Sigmoid colon (tissue), 7 donors: ENCODE results near the gene TPRX2. TPM values are rescaled to one million over a fixed set of nuclear protein-coding genes. Genes with fewer than 3 reads are reported as not detected.

Source experiments
- polyA plus RNA-seq, 3 donors: library from polyadenylated mRNA; stranded (reverse); fragments of 200-250 nt; gene quantifications; one replicate each; pipeline ENCODE4 v1.2.3, GENCODE V29; 2013
- total RNA-seq, 4 donors: library from RNA; depleted of rRNA; stranded (reverse); fragments of >200 nt; gene quantifications; one replicate each; pipeline ENCODE4 v1.1.0, GENCODE V29; 2016
- donor health status: healthy with polysubstance abuse.
- donor health status: Bipolar disorder and iron deficiency.
- donor health status: healthy.

The TPRX2 gene
- total and polyA plus RNA-seq, 7 donors: not detected

Other genes starting within 250 kb of the TPRX2 start
- gene EHD2, start 145.8 kb upstream of the TPRX2 start, total RNA-seq: 100 to 1,000 TPM in 1 of 4 donors, 10 to 100 TPM in 3; 41.8 to 184 (median 72.4) TPM
- 10 to 100 TPM in 2 of 3 donors, 1 to 10 TPM in 1; 3.5 to 26.7 (median 10.8) TPM for gene EHD2, start 145.8 kb upstream of the TPRX2 start, polyA plus RNA-seq
- gene NOP53, start 113.7 kb upstream of the TPRX2 start, total RNA-seq: 100 to 1,000 TPM; 432 to 576 (median 557) TPM
- 100 to 1,000 TPM; 304 to 682 (median 589) TPM for gene NOP53, start 113.7 kb upstream of the TPRX2 start, polyA plus RNA-seq
- 1,000 to 10,000 TPM; 1,579 to 3,138 (median 2,179) TPM for gene SELENOW, start 80.5 kb upstream of the TPRX2 start, total RNA-seq
- 100 to 1,000 TPM; 329 to 999 (median 792) TPM for gene SELENOW, start 80.5 kb upstream of the TPRX2 start, polyA plus RNA-seq
- not detected for gene TPRX1, start 54.7 kb upstream of the TPRX2 start, total RNA-seq
- gene TPRX1, start 54.7 kb upstream of the TPRX2 start, polyA plus RNA-seq: not detected
- gene CRX, start 37.3 kb upstream of the TPRX2 start, total RNA-seq: not detected
- 1 to 10 TPM in 1 of 3 donors, under 1 TPM in 1, not detected in 1; 0.60 to 1.2 TPM for gene CRX, start 37.3 kb upstream of the TPRX2 start, polyA plus RNA-seq
- gene SULT2A1, start 27.1 kb downstream of the TPRX2 start, total RNA-seq: not detected
- under 1 TPM in 2 of 3 donors, not detected in 1; 0.07 to 0.23 TPM for gene SULT2A1, start 27.1 kb downstream of the TPRX2 start, polyA plus RNA-seq
- gene BSPH1, start 132.9 kb downstream of the TPRX2 start, total RNA-seq: not detected
- not detected for gene BSPH1, start 132.9 kb downstream of the TPRX2 start, polyA plus RNA-seq
- gene ELSPBP1, start 135.4 kb downstream of the TPRX2 start, total RNA-seq: not detected
- gene ELSPBP1, start 135.4 kb downstream of the TPRX2 start, polyA plus RNA-seq: not detected
- not detected for gene CABP5, start 184.8 kb downstream of the TPRX2 start, total RNA-seq
- 10 to 100 TPM in 1 of 3 donors, not detected in 2; 22.8 TPM for gene CABP5, start 184.8 kb downstream of the TPRX2 start, polyA plus RNA-seq